Nephron progenitor cell (in vitro differentiated cells): Measurements from ENCODE around the gene BANP.
"Not testable (repeated sequence)": the region's sequence is repeated elsewhere in the genome, so short reads cannot be mapped to it uniquely, and the experiment has no call there.

ENCODE experiments used
- DNase-seq: peaks from one replicate; pipeline ENCODE4 v3.0.0; 2021
- H3K27ac Mint-ChIP-seq: 2 replicates; pipeline ENCODE4 v1.8.0; 2021; ENCODE audit warnings: mild to moderate bottlenecking, moderate library complexity, mixed read lengths
- H3K27me3 Mint-ChIP-seq: 2 replicates; pipeline ENCODE4 v1.8.0; 2021; ENCODE audit warnings: mild to moderate bottlenecking, low read depth, mixed read lengths; ENCODE audit not compliant: poor library complexity
- H3K36me3 Mint-ChIP-seq: 2 replicates; pipeline ENCODE4 v1.8.0; 2021; ENCODE audit warnings: low read depth, mixed read lengths
- H3K4me1 Mint-ChIP-seq: 2 replicates; pipeline ENCODE4 v1.8.0; 2021; ENCODE audit warnings: mixed read lengths
- H3K4me3 Mint-ChIP-seq: 2 replicates; pipeline ENCODE4 v1.8.0; 2021; ENCODE audit warnings: mild to moderate bottlenecking, moderate library complexity, mixed read lengths
- H3K9me3 Mint-ChIP-seq: 2 replicates; pipeline ENCODE4 v1.8.0; 2021; ENCODE audit warnings: mild to moderate bottlenecking, moderate library complexity, mixed read lengths
- TF ChIP-seq, protein P1 (sequence below): fragments of 200-600 bp; sonication (generic); IDR thresholded peaks from 2 replicates; pipeline ENCODE4 v1.5.0; 2021; ENCODE audit warnings: antibody characterized with exemption

The BANP gene

DNA sequence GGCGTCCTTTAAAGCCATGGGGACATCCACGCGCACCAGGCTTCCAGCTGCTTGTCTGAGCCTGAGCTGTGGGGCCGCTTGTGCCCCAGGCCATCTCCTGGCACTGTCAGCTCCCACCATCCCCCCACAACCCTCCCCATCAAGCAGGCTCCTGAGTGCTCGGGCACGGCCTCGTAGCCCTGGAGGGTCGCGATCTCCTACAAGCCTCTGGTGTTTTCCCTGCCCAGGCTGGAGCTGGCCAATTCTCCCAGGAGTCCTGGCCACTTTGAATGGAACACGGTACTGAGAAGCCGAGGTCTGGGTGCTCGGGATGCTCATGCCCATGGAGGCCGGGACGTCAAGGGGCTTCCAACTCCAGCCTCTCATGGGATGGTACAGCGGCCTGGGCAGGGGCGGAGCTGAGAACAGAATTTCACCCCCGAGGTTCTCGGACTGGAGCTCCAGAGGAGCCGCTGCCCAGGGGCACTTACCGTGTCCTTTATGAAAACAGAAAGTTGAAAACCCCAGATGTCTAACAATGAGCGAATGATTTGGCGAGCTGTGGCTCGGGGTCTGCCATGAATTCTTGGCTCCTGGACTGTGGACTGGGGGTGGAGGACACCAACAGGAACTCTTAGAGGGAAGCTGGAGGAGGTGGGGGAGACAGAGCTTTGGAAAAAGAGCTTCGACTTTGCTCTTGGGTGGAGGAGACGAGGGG lies 142.5 kb downstream of the BANP start:
- H3K27me3 Mint-ChIP-seq, result peaks cover 16% of the 10 kb centered on the region
- not testable (repeated sequence) for DNase-seq, H3K27ac Mint-ChIP-seq, H3K4me3 Mint-ChIP-seq, H3K36me3 Mint-ChIP-seq
- H3K4me1 Mint-ChIP-seq, result peaks cover 11% of the 10 kb centered on the region
- peaks cover 27% of the 10 kb centered on the region for H3K9me3 Mint-ChIP-seq

DNA sequence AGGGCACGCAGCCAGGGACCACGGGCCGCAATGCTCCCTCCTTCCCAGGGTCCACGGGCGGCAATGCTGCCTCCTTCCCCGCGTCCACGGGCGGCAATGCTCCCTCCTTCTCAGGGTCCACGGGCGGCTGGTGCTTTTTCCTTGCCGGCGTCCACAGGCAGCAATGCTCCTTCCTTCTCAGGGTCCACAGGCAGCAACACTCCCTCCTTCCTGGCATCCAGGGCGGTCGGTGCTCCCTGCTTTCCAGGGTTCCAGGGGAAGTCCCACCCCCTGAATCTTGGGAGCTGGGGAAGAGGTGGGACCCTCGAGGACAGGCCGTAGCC lies 143.0 kb downstream of the BANP start:
- Mint-ChIP-seq H3K4me1 (peaks cover 16% of the 10 kb centered on the region), H3K9me3 (peaks cover 27% of the 10 kb centered on the region), H3K27me3 (peaks cover 21% of the 10 kb centered on the region)
- DNase-seq, H3K4me3 Mint-ChIP-seq, H3K27ac Mint-ChIP-seq, H3K36me3 Mint-ChIP-seq: not testable (repeated sequence)

DNA sequence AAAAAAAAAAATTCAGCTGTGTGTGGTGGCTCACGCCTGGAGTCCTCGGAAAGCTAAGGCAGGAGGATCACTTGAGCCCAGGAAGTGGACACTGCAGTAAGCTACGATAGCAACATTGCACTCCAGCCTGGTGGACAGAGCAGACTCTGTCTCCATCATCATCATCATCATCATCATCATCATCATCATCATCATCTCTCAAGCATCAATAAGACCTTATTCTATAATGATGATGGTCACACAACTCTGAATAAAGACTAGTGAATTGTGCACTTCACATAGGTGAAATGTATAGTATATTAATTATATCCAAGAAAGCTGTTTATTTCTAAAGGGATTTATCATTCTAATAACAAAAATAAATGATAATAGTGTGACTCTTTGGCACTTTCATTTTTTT lies 143.7 kb downstream of the BANP start:
- H3K27ac Mint-ChIP-seq, H3K36me3 Mint-ChIP-seq, DNase-seq, H3K4me3 Mint-ChIP-seq: not testable (repeated sequence)
- Mint-ChIP-seq H3K27me3 (peaks cover 26% of the 10 kb centered on the region), H3K4me1 (peaks cover 22% of the 10 kb centered on the region), H3K9me3 (peaks cover 27% of the 10 kb centered on the region)

DNA sequence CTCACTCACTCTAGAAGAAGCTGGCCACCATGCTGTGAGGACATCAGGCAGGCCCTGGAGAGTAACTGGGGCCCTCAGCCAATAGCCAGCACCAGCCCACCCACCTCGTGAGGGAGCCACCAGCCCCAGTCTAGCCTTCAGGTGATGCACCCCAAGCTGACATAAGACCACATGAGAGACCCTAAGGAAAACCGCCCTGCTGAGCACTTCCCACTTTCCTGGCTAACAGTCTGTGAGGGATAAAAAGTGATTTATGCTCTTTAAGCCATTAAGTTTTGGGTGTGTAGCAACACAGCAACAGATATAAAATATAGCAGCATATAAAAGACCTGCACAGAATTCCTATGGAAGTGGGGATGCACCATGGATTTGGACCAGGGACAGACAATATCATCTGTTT lies 145.4 kb downstream of the BANP start:
- H3K9me3 Mint-ChIP-seq, result peaks cover 27% of the 10 kb centered on the region
- DNase-seq, H3K36me3 Mint-ChIP-seq, H3K27ac Mint-ChIP-seq, H3K4me3 Mint-ChIP-seq: not testable (repeated sequence)
- peaks cover 44% of the 10 kb centered on the region for H3K27me3 Mint-ChIP-seq
- H3K4me1 Mint-ChIP-seq, result peaks cover 34% of the 10 kb centered on the region

DNA sequence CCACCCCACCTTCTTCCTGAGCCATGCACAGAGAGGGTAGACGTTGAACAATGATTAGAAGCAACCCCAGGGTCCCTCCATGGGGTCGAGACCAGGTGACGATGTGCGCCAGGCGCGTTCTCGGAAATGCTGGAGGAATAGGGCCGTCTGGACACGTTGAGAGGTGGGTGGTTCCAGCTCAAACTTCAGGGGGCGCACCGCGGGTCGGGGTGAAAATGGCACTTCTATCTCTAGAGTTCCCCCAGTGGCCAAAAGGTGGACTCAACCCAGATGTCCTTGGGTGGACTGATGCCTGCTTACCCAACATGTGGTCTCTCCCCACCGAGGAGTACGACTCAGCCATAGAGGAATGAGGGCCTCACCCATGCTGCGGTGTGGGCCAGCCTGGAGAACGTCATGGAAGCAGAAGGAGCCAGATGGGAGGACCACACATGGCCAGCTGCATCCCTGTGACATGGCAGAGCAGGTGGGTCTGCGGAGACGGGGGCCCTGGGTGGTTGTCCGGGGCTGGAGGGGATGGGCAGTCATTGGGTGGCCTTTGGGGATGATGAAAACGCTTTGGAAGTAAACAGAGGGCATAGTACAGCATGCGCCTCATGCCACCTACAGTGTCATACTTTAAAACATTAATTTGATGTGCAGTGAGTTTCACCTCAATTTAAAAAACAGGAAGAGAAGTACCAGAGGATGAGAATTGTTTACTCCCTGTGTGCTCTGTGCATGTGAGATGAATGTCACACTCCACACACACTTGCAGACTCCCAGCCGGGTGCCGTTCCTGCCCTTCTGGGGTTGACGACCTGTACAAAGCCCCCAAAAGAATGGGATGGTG lies 147.7 kb downstream of the BANP start:
- peak overlapping the region; percentile 18 for H3K4me3 Mint-ChIP-seq
- DNase-seq, result not testable (repeated sequence)
- H3K4me1 Mint-ChIP-seq, result peaks cover 37% of the 10 kb centered on the region

DNA sequence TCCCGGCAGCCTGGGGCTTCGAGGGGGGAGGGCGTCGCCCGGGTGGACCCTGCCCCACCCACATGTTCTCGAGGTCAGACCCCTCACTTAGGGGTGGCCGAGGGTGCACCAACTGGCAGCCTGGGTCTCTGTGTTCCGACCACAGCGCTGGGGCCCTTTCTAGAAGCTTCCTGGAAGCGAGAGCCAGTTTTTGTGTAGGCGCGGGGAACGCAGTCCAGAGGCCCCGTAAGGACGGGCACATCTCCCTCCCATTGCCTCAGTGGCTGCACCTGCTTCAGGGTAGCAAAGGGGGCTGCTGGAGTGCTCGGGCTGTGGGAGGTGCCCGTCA lies 148.3 kb downstream of the BANP start:
- peaks cover 45% of the 10 kb centered on the region for H3K27me3 Mint-ChIP-seq
- no peak for DNase-seq
- H3K36me3 Mint-ChIP-seq, result no peaks in the 10 kb centered on the region
- no peak overlapping the region for H3K27ac Mint-ChIP-seq
- H3K9me3 Mint-ChIP-seq, result peaks cover 27% of the 10 kb centered on the region
- TF ChIP-seq, protein P1, sequence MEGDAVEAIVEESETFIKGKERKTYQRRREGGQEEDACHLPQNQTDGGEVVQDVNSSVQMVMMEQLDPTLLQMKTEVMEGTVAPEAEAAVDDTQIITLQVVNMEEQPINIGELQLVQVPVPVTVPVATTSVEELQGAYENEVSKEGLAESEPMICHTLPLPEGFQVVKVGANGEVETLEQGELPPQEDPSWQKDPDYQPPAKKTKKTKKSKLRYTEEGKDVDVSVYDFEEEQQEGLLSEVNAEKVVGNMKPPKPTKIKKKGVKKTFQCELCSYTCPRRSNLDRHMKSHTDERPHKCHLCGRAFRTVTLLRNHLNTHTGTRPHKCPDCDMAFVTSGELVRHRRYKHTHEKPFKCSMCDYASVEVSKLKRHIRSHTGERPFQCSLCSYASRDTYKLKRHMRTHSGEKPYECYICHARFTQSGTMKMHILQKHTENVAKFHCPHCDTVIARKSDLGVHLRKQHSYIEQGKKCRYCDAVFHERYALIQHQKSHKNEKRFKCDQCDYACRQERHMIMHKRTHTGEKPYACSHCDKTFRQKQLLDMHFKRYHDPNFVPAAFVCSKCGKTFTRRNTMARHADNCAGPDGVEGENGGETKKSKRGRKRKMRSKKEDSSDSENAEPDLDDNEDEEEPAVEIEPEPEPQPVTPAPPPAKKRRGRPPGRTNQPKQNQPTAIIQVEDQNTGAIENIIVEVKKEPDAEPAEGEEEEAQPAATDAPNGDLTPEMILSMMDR, result no peak
- H3K4me1 Mint-ChIP-seq, result peaks cover 39% of the 10 kb centered on the region
- peak overlapping the region; percentile 42 for H3K4me3 Mint-ChIP-seq

More for the DNA sequence above, 147.7 kb downstream of the BANP start:
- H3K27ac Mint-ChIP-seq, H3K36me3 Mint-ChIP-seq: not testable (repeated sequence)
- peaks cover 27% of the 10 kb centered on the region for H3K9me3 Mint-ChIP-seq
- peaks cover 43% of the 10 kb centered on the region for H3K27me3 Mint-ChIP-seq

DNA sequence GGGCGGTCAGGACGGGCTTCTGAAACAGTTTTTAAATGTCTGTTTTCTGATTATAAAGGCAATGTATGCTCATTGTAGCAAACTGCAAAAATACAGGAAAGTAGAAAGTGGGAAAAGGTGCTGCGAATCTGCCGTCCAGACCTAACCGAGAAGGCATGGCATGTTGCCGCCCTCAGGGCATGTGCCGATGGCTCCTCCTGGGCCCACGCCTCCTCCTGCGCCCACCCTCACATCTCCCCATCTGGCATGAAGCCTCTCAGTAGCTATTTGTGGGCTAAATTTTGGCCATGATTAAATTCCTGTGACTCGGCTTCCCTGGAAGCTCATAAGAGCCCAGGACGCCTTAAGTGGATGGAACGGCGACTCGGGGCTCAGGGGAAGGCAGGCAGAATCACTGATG lies 148.7 kb downstream of the BANP start:
- peak overlapping the region; percentile 42 for H3K4me3 Mint-ChIP-seq
- H3K27me3 Mint-ChIP-seq, result peaks cover 45% of the 10 kb centered on the region
- not testable (repeated sequence) for H3K27ac Mint-ChIP-seq, DNase-seq, H3K36me3 Mint-ChIP-seq
- H3K9me3 Mint-ChIP-seq, result peaks cover 27% of the 10 kb centered on the region
- peaks cover 39% of the 10 kb centered on the region for H3K4me1 Mint-ChIP-seq

DNA sequence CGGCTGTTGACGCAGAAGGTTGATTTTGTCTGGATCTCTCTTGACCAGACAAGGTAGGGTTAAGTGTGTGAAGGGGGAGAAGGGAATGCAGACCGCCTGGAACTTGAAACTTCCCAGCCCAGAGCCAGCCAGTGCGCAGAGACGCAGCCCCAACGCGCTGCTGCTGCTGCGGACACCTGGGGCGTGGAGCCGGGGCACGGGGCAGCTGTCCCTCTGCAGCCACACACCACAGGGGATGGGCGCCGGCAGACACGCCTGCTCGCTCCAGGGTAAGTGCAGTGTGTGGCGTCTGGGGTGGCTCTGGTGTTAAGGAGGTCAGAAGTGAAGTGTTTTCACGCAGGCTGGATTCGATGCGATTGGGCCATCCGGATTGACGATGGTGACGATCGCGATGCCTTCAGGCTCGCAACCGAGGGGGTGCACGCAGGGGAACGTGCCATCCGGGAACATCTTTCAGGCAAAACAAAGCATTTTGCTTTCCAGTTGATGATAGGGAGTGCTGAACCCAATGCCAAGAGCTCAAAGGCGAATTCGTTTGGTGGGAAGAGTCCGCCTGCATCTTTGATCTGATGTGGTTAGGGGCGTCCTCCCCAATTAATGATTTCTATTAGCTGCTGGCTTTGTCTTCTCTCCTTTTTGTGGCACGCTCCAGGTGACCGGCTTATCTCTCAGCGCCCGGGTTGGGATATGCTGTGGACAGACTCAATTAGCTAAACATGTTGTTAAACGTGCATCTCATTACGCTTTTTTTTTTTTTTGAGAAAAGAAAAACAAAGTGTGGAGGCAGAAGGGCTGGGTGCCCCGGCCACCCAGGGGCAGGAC lies 149.8 kb downstream of the BANP start:
- Mint-ChIP-seq H3K4me1 (peaks cover 39% of the 10 kb centered on the region), H3K27me3 (peaks cover 41% of the 10 kb centered on the region), H3K4me3 (peak overlapping the region; percentile 76), H3K9me3 (peaks cover 20% of the 10 kb centered on the region)
- DNase-seq, result peak; percentile 62
- not testable (repeated sequence) for H3K27ac Mint-ChIP-seq, H3K36me3 Mint-ChIP-seq

DNA sequence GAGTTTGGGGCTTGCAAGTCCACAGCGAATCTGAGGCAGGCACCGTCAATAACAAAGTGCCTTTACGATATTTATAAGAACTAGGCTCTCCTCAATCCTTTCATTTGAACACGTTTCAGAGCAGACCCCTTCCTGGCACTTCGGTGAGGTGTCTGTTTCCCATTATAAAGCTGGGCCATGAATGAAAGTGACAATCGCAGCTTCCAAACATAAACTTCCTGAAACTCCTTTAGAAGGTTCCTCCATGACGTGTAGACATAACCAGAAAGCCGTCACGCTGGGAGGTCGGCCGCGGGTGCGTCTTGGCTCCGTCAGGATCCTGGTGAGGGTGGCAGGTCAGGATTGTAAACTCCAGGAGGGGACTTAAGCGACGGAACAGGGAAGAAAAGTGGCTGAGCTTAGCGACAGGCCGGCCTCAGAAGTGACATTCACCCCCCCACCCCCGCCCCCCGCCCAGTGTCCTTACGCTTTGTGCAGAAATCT lies 150.4 kb downstream of the BANP start:
- H3K36me3 Mint-ChIP-seq, result not testable (repeated sequence)

More for the DNA sequence above, 150.4 kb downstream of the BANP start:
- peak overlapping the region; percentile 76 for H3K4me3 Mint-ChIP-seq
- not testable (repeated sequence) for DNase-seq, H3K27ac Mint-ChIP-seq
- H3K9me3 Mint-ChIP-seq, result peaks cover 16% of the 10 kb centered on the region
- H3K4me1 Mint-ChIP-seq, result peaks cover 39% of the 10 kb centered on the region
- peaks cover 41% of the 10 kb centered on the region for H3K27me3 Mint-ChIP-seq
